SW 1271 (cell line): ENCODE data around the gene FAM221A.
"Not testable (repeated sequence)": the region's sequence is repeated elsewhere in the genome, so short reads cannot be mapped to it uniquely, and the experiment has no call there.

Experiments used
- DNase-seq, 2 experiments: peaks; one replicate each; lab custom pipeline; 2025; lab: John Stamatoyannopoulos, UW

Gene FAM221A, protein sequence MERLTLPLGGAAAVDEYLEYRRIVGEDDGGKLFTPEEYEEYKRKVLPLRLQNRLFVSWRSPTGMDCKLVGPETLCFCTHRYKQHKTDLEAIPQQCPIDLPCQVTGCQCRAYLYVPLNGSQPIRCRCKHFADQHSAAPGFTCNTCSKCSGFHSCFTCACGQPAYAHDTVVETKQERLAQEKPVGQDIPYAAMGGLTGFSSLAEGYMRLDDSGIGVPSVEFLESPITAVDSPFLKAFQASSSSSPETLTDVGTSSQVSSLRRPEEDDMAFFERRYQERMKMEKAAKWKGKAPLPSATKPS

DNA sequence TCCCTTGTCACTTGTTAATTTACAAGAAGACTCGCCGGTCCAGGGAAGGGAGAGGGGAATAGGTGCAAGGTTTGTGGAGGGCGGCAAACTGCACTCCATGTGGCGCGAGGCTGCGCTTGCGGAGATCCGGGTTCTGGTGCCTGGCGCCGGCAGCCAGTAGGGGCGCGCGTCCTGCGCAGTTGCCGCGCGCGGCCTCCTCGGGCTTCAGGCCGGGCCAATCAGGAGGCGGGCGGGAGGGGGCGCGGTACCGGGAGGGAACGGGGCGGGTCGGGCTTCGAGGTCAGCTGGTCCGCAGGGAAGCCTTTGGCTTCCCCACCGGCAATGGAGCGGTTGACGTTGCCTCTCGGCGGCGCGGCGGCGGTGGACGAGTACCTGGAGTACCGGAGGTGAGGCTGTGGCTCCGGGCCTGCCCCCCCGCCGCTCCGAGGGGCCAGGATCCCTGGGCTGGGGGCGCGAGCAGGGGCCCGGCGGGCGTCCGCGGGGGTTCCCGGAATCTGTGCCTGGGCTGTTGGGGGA lies at the start of gene FAM221A:
TSS of gene FAM221A (plus strand) at position 302 of the 516 bp plus-strand sequence. CDS start at position 322, 20 bp downstream.
- DNase-seq = peak; percentile 55 to 74

DNA sequence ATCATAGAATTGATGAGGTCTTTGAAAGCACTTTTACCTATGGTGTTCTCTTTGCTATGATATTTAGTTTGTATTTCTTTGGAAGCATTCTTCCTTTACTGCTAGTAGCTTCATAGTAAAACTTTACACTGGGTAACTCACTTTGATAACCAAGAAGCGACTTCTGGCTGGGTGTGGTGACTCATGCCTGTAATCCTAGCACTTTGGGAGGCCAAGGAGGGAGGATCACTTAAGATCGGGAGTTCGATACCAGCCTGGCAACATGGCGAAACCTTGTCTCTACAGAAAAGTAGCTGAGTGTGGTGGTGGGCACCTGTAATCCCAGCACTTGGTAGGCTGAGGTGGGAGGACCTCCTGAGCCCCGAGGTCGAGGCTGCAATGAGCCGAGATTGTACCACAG lies 46.6 kb upstream of the FAM221A start:
- no peak for DNase-seq

DNA sequence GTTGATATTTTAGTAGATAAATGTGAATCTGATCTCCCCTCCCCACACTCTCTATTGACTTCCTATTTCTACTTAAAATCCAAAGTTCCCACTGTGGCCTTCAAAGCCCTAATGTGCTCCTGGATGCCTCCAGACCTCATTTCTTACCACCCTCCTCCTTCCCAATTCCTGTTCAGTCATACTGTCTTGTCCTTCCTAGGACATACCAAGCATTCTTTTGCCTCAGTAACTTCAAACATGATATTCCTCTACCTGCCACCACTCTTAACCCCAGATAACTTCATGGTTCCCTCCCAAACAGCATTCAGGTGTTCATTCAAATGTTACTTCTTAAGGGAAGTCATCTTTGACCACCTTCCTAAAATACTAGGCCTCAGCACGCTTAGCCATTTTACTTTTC lies 34.2 kb upstream of the FAM221A start:
- DNase-seq = no peak

DNA sequence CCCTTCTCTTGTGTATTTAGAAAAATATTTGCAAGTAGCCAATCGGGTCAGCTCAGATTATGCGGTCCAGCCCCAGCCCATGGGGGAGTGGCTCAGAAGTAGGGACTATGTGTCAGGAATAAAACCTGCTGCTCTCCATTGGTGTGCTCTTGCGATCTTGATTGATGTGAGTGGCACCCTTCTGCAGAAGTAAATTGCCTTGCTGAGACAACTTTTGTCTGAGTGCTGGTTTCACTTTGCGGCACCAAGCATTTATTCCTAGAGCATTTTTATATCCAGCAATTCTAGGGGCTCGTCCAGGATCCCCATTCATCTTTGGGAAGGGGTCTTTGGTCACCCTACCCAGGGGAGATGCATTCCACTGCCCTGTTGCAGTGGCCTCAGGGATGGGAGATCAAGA lies 26.1 kb upstream of the FAM221A start:
- DNase-seq = no peak

DNA sequence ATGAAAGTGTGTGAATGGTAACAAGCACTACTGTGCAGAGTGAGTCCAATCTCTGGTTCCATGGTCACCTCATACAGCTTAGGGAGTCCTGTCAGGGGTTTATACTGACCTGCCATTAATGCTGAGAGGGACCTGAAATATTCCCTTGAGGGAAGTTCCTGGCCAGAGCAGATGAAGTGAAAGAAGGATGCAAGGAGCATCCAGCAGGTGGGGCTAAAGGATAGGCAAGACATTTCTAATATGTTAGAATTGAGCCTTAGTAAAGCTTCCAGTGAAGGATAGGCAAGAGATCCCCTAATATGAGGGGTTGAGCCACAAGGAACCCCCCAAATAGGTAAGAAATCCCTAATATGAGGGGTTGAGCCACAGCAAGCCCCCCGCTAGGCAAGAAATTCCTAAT lies 25.5 kb upstream of the FAM221A start:
- DNase-seq = no peak

DNA sequence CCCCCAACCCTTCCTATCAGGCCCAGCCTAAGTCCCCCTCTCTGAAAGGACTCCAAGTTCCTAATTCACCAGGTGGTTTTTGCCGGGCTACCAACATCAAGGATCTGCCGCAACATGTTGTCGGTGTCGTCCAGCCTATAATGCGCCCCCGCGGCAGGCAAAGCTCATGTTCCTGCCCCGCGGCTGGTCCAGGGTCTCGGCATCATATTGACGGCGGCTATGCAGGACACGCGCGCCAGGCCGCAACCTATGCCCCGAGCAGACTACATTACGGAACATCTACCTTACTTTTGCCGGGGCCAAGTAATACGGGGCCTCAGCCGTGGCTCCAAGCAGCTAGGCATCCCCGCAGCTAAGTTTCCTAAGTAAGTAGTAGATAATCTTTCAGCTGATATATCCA lies 24.6 kb upstream of the FAM221A start:
- DNase-seq = no peak

DNA sequence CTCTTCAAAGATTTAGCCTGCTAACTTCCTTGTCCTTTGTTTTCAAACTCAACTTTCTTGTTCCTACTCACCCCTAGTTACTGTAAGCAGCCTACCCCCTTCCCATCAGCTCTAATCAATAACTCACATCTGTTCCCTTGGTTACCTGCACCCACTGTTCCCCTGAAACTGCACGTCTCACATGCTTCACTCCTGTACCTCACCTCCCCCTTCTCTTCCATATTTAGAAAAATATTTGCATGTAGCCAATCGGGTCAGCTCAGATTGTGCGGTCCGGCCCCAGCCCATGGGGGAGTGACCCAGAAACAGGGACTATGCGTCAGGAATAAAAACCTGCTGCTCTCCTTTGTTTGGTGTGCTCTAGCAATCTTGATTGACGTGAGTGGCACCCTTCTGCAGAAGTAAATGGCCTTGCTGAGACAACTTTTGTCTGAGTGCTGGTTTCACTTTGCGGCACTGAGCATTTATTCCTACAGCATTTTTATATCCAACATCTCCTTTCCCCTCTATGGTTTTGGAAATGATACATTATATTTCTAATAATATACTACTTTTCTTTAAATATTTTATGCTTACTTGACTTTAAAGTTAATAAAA lies 21.1 kb upstream of the FAM221A start:
- DNase-seq = no peak

DNA sequence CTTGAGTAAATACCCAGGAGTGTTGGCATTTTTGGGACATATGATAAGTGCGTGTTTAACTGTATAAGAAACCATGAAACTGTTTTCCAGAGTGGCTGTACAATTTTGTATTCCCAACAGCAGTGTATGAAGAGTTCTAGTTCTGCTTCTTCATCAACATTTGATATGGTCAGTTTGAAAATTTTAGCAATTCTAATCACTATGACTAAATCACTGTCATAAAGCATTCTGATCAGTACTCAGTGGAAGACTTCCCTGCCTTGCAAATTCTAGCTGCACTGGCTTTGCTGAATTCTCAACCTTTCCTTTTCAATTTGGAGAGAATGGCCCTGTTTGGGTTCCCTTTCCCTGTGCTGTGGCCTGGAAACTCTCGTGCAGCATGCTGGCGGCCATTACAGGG lies 18.6 kb upstream of the FAM221A start:
- no peak for DNase-seq

DNA sequence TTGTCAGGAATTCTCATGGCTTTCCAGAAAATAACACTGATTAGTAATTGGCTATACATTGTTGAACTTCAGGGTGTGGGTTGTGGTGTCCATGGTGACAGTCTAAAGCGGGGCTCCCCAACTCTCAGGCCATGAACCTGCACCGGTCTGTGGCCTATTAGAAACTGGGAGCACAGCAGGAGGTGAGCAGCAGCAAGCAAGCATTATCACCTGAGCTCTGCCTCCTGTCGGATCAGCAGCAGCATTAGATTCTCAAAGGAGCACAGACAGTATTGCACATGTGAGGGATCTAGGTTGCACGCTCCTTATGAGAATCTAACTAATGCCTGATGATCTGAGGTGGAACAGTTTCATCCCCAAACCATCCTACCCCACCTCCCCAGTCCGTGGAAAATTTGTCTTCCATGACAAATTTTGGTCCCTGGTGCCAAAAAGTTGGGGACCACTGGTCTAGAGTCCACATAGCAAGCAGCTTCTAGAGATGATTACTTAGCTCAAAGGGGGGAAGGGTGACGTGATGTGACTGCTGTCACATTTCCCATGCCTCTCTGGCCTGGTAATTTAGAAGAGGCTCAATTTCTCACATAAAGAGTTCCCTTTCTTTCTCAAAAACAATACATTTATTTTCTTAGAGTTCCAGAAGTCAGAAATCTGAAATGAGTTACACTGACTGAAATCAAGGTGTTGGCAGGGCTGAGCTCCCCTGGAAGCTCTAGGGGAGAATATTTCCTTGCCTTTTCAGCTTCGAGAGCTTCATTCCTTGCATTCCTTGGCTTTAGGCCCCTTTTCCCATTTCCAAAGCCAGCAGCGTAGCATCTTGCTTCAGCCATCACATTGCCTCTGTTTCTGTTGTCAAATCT lies 17.6 kb upstream of the FAM221A start:
- DNase-seq = no peak

DNA sequence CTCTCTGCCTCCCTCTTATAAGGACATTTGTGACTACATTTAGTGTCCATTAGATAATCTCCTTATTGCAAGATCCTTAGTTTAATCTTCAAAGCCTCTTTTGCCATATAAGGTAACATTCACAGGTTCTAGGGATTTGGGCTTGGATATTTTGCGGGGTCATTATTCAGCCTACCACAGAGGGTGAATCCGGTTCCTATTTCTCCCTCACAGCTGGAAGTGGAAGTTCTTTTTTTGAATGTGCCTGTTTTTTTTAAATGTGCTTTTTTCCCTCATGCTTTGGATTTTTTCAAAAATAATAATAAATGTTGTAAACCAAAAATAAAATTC lies 17.1 kb upstream of the FAM221A start:
- DNase-seq = no peak

DNA sequence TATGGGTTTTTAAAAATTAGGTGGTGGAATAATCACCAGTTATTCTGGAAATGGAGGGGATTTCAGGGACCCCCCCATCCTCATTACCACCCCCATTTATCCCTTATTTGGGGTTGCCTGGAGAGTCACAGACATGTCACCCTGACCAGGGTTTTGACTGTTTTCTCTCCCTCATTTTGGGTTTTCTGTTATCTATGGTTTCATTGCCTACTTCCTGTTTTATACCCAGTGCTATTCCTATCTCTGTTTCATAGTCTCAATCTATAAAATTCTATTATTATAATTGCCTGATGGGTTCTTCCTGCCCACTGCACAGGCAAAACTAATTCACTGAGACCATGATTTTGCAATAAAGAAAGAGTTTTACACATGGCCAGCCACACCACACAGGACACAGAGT lies 15.9 kb upstream of the FAM221A start:
- no peak for DNase-seq

DNA sequence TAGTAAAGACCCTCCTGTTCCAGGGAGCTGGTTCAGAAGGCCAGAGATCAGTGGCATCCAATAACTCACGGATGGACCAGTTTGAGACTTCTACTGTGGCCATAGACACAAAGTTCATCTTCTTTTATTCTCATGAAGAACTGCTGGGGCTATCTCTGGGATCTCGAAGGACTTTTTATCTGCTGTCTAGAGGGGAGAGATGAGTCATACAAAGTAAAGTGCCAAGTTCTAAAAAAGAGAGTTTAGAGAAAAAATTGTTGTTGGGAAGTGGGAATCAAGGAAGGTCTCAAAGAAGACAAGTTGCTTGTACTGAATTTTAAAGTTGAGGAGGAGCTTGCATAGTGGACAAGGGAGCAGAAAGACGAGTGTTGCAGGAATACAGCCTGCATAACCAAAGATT lies 8.0 kb upstream of the FAM221A start:
- no peak for DNase-seq

DNA sequence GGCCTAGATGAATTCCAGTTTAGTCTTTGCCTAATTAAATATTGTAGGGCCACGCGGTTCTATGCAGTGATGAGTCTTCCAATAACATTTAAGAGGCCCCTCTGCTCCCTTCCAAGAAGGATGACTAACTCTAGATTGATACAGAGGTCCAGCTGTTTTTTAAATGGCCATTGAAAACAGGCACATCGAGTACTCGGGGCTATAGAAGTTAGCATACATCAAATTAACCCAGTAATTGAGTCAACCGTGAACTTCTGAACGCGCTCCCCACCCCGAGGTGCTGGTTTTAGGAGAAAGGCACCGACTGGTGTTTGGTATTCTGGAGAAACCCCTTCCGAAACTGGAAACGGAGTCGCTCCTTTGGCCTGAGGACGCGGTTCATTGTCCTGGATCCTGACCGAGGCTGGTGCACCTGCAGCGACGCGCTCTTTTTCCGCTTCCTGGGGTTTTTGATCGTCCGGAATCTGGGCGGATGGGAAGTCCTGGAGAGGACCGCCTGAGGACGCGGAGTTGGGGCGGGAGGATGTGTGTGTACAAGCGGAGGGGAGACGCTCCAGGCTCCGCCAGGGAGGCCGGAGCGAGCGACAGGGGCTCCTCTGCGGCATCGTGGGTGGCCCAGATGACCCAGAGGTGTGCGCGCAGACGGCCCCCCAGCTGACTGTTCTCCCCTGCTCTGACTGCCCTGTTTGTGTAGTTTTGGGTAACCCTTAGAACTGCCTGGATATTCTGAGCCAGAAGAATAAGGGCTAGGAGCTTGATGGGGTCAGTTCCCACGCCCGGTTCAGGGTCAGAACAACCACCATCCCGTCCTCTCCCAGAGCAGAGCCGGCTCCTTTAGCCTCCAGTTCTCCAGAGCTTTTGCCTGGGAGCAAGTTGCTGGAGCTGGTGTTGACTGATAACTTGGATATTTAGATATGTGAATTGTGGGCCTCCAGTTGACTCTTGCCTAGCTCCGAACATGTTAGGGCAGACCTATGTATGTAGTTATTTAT lies 711 bp downstream of the FAM221A start:
- peak in 1 of 2 experiments; percentile 25 for DNase-seq

DNA sequence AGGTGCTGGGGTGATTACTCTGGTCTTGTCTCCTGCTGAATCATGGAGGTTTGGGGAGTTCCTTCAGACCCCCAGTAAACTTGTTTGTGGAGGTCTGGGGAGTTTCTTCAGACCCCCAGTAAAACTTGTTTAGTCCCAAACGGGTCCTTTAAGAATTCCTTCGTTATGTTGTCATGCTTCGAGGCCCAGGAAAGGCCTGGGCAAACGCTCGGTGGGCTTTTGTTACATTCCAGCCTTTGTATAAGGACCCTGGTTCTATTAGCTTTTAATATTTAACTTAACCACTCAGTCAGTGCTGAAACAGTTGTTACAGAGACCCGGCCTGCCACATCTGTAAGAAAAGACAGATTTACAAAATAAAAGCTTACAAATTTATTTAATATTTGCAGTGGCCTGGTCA lies 4.0 kb downstream of the FAM221A start:
- not testable (repeated sequence) for DNase-seq

DNA sequence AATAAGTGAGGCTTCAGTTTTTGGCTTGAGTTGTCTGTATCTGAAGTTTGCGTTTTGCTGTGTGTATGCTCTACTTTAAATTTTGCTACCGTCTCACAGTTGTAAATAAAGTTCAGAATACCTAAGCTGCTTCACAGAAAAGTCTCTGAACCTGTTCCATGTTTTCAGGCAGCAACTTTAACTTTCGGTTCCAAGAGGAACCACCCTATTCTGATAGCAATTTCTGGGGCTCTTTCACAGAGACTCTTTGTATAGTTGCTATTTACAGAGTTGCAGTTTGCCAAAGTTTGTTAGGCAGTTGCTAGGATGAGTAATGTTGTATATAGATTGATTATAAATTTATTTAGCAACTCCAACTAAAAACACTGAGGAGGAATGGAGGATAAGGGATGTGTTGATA lies 5.7 kb downstream of the FAM221A start:
- DNase-seq = no peak

DNA sequence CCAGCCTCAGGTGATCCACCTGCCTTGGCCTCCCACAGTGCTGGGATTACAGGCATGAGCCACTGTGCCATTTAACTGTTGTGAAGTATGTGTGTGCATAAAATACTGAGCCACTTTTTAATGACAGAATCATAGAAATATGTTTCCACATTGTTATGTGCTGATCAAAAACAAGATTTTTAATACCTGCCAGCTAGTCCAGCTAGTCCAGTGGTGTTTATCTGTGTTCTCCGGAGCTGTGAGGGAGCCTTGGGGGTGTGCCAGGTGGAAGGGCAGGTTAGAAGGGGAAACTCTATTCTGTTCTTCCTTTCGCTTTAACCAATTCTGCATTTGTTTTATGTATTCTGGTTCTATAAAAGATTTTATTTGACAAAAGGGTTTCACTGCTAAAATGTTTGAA lies 7.0 kb downstream of the FAM221A start:
- no peak for DNase-seq

DNA sequence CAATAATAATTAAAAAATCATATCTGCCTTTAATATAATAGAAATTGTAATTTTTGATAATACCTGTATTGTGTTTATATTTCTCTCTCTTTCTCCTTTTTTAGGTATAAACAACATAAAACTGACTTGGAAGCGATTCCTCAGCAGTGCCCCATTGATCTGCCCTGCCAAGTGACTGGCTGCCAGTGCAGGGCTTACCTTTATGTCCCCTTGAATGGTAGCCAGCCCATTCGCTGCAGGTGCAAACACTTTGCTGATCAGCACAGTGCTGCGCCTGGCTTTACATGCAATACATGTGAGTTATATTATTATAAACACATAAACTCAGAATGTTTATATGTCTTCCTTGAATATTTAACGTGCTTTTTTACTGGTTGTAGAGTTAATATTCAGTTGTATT lies 9.2 kb downstream of the FAM221A start:
- DNase-seq = no peak

DNA sequence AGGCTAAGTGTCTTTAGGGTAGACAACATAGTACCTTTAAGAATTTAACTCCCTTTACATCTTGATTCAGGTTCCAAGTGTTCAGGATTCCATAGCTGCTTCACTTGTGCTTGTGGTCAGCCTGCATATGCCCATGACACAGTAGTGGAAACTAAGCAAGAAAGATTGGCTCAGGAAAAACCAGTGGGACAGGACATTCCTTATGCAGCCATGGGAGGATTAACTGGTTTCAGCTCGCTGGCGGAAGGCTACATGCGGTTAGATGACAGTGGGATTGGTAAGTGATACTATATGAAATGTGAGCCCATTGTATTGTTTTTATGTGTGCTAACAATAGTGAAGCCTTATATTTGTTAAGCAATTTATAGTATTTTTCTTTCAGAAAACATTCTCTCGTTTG lies 11.3 kb downstream of the FAM221A start:
- no peak for DNase-seq

DNA sequence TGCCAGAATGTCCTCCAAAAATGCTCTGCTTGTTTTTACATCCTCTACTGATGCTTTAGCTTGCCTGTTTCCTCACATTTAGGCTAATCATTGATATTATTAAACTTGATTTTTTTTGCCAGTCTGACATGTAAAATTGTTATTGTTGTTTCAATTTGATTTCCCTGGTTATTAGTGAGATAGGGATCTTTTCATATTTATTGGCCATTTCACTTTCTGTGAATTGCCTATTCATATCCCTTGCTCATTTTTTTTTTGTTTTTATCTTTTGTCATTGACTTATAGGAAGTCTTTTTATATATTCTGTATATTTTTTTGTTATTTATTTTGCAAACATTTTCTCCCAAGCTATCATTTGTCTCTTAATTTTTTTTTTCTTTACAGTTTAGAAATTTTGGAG lies 13.2 kb downstream of the FAM221A start:
- DNase-seq = no peak

DNA sequence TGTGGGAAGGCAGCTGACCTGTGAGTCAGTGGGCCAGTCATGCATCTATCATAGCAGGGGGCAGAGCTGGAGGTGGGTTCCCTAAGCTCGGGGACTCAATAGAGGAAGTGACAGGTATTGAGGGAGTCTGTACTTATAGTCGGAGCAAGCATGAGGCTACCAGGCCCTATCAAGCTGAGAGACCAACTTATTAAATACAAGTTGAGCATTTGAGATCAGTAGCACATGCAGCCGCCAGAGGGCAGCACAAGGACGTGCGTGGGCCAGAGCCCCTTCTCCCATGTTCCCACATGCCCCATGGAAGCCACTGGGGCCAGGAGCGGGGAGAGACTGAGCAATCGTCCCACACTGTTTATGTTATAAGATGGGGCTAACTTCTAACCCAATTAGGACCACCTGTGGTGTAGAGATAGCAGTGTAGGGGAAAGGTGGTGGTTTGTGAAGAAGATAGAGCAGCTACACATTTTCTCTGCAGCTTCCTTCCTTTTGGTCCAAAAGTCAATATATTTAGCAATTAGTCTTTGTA lies 17.0 kb downstream of the FAM221A start:
- peak in 1 of 2 experiments; percentile 37 for DNase-seq

DNA sequence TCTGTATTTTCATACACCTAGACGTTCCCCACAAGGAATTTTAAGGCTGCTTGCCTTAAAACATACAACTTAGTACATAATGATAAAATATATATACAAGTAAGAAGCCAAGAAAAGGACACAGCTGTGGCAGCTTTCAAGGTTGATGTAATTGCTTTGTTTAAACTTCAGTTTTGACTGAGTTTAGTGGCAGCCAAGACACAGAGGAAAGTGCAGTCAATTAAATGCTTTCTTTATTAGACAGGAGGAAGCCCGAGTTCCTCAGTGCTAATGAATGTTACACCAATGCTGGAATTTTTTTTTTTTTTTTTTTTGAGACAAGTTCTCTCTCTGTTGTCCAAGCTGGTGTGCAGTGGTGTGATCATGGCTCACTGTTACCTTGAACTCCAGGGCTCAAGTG lies 18.8 kb downstream of the FAM221A start:
- no peak for DNase-seq
